SK-N-SH (cell line): ENCODE measurements around the gene EFHC1. TPM values are rescaled to one million over a fixed set of nuclear protein-coding genes. Genes with fewer than 3 reads are reported as not detected.

ENCODE experiments used
- CTCF ChIA-PET: fragments of 300-600, 350-600 bp; formaldehyde crosslinking; extraction: SDS; loops from one replicate; lab custom pipeline; 2021; lab: Yijun Ruan, JAX
- POLR2A ChIA-PET: fragments of 350-600 bp; sonication (Branson Sonifier 250); formaldehyde crosslinking; extraction: SDS; loops from one replicate; lab custom pipeline; 2020; ENCODE audit warnings: antibody characterized with exemption, inconsistent platforms; lab: Yijun Ruan, JAX
- DNase-seq: peaks from one replicate; pipeline ENCODE4 v3.0.0; 2012
- H2AFZ ChIP-seq: fragments of 200-600 bp; sonication (generic); 2 replicates; pipeline ENCODE4 v1.8.1; 2016; ENCODE audit warnings: antibody characterized with exemption, mild to moderate bottlenecking, low read depth
- H3F3A ChIP-seq: fragments of 200-600 bp; sonication (generic); replicated peaks from 2 replicates; pipeline ENCODE3; 2016; ENCODE audit warnings: antibody characterized with exemption, mild to moderate bottlenecking; ENCODE audit not compliant: insufficient read depth
- H3K27ac ChIP-seq, 2 experiments: fragments of 200-500 bp in 1 of 2; fragments of 200-600 bp in 1 of 2; sonication (Bioruptor generic) in 1 of 2; sonication (generic), shearing (Covaris generic) in 1 of 2; 2 replicates each; pipeline versions ENCODE4 v1.5.1 to v1.6.1; 2014 to 2016; ENCODE audit warnings: low read depth in 2 of 2, inconsistent platforms in 1 of 2, low read length in 1 of 2, mild to moderate bottlenecking in 1 of 2, mixed read lengths in 1 of 2
- H3K27me3 ChIP-seq: fragments of 200-600 bp; sonication (generic), shearing (Covaris generic); 2 replicates; pipeline ENCODE4 v1.6.1; 2016; ENCODE audit warnings: mixed run types; ENCODE audit not compliant: insufficient read depth
- H3K36me3 ChIP-seq, 2 experiments: fragments of 200-500 bp in 1 of 2; fragments of 200-600 bp in 1 of 2; sonication (Bioruptor generic) in 1 of 2; sonication (generic) in 1 of 2; replicated peaks in 1 of 2; 2 replicates each; pipeline versions ENCODE3 to v1.5.1; 2014 to 2016; ENCODE audit warnings: low read length in 1 of 2, mild to moderate bottlenecking in 1 of 2; ENCODE audit not compliant: insufficient read depth in 2 of 2, control insufficient read depth in 1 of 2
- H3K4me1 ChIP-seq, 2 experiments: fragments of 200-500 bp in 1 of 2; fragments of 200-600 bp in 1 of 2; sonication (Bioruptor generic) in 1 of 2; sonication (generic), shearing (Covaris generic) in 1 of 2; 2 replicates each; pipeline versions ENCODE4 v1.5.1 to v1.6.1; 2014 to 2016; ENCODE audit warnings: low read depth in 1 of 2, low read length in 1 of 2, mixed run types in 1 of 2; ENCODE audit not compliant: insufficient read depth in 2 of 2, control insufficient read depth in 1 of 2
- H3K4me2 ChIP-seq: fragments of 200-600 bp; sonication (generic), shearing (Covaris generic); 2 replicates; pipeline ENCODE4 v1.6.1; 2017; ENCODE audit warnings: mixed run types
- H3K4me3 ChIP-seq, 2 experiments: fragments of 200-500 bp in 1 of 2; fragments of 200-600 bp in 1 of 2; sonication (Bioruptor generic) in 1 of 2; sonication (generic), shearing (Covaris generic) in 1 of 2; 2 replicates each; pipeline versions ENCODE4 v1.5.1 to v1.8.1; 2014 to 2016; ENCODE audit warnings: low read depth in 2 of 2, inconsistent platforms in 1 of 2, low read length in 1 of 2, mild to moderate bottlenecking in 1 of 2, mixed read lengths in 1 of 2, moderate library complexity in 1 of 2
- H3K79me2 ChIP-seq: fragments of 200-600 bp; sonication (generic); 2 replicates; pipeline ENCODE4 v1.8.1; 2017; ENCODE audit warnings: mild to moderate bottlenecking; ENCODE audit not compliant: insufficient read depth
- H3K9ac ChIP-seq: fragments of 200-600 bp; sonication (generic); 2 replicates; pipeline ENCODE4 v1.6.1; 2017; ENCODE audit warnings: mixed run types
- H3K9me2 ChIP-seq: fragments of 200-600 bp; sonication (generic); 2 replicates; pipeline ENCODE4 v1.6.1; 2017; ENCODE audit warnings: mixed run types
- H3K9me3 ChIP-seq: fragments of 200-600 bp; sonication (generic); 2 replicates; pipeline ENCODE4 v1.6.1; 2017; ENCODE audit warnings: mixed run types, mild to moderate bottlenecking, moderate library complexity
- H4K20me1 ChIP-seq: fragments of 200-600 bp; sonication (generic); 2 replicates; pipeline ENCODE4 v1.6.1; 2017; ENCODE audit warnings: mild to moderate bottlenecking, mixed run types; ENCODE audit not compliant: insufficient read depth
- CHD2 ChIP-seq: fragments of 150-350 bp; IDR thresholded peaks from 2 replicates; pipeline ENCODE4 v1.6.1; 2018; ENCODE audit warnings: low read length; ENCODE audit not compliant: partially characterized antibody
- ELF1 ChIP-seq: IDR thresholded peaks from 2 replicates; pipeline ENCODE4 v1.4.0; 2012
- EP300 ChIP-seq, 2 experiments: IDR thresholded peaks; 2 replicates each; pipeline versions ENCODE4 v1.4.0 to v1.6.1; 2012; ENCODE audit warnings: borderline replicate concordance in 1 of 2, low read depth in 1 of 2, low read length in 1 of 2
- FOXM1 ChIP-seq: IDR thresholded peaks from 2 replicates; pipeline ENCODE4 v1.4.0; 2012; ENCODE audit warnings: low read depth, mild to moderate bottlenecking
- MEF2A ChIP-seq: IDR thresholded peaks from 2 replicates; pipeline ENCODE4 v1.4.0; 2012; ENCODE audit warnings: low read depth, borderline replicate concordance
- NRF1 ChIP-seq: IDR thresholded peaks from 2 replicates; pipeline ENCODE4 v1.6.1; 2012; ENCODE audit warnings: low read depth, mild to moderate bottlenecking, low read length
- POLR2AphosphoS5 ChIP-seq: IDR thresholded peaks from 2 replicates; pipeline ENCODE4 v1.6.1; 2012; ENCODE audit warnings: low read depth, low read length
- TAF1 ChIP-seq: IDR thresholded peaks from 2 replicates; pipeline ENCODE4 v1.6.1; 2012; ENCODE audit warnings: low read depth, mild to moderate bottlenecking, low read length, moderate library complexity, borderline replicate concordance
- TCF12 ChIP-seq: IDR thresholded peaks from 2 replicates; pipeline ENCODE4 v1.4.0; 2012
- TEAD4 ChIP-seq: IDR thresholded peaks from 2 replicates; pipeline ENCODE4 v1.4.0; 2012; ENCODE audit warnings: mild to moderate bottlenecking, borderline replicate concordance; ENCODE audit not compliant: insufficient read depth
- WGBS: methylation state at CpG from one replicate; pipeline ENCODE4 v1.1.6; 2017; ENCODE audit warnings: low lambda C conversion rate; 5-methylcytosine and 5-hydroxymethylcytosine counted together
- polyA plus RNA-seq, 3 experiments: library from polyadenylated mRNA; depleted of rRNA; stranded (reverse); fragments of >200 nt; gene quantifications; 2 replicates each; pipeline ENCODE4 v1.2.3, GENCODE V29; 2012
- TF ChIP-seq, protein P1 (sequence below): IDR thresholded peaks from 2 replicates; pipeline ENCODE4 v1.4.0; 2012; ENCODE audit warnings: low read depth, borderline replicate concordance
- TF ChIP-seq, protein P2 (sequence below): IDR thresholded peaks from 2 replicates; pipeline ENCODE4; 2012
- TF ChIP-seq, protein P3 (sequence below): fragments of 150-350 bp; IDR thresholded peaks from 2 replicates; pipeline ENCODE4 v1.6.1; 2017; ENCODE audit warnings: antibody characterized with exemption, low read length, low read depth, borderline replicate concordance
- TF ChIP-seq, protein P4 (sequence below): IDR thresholded peaks from 2 replicates; pipeline ENCODE4 v1.4.0; 2012; ENCODE audit warnings: low read depth, borderline replicate concordance
- TF ChIP-seq, protein P5 (sequence below): IDR thresholded peaks from 2 replicates; pipeline ENCODE4 v1.4.0; 2012; ENCODE audit warnings: low read depth
- TF ChIP-seq, protein P6 (sequence below): fragments of 150-350 bp; IDR thresholded peaks from 2 replicates; pipeline ENCODE4 v1.6.1; 2016; ENCODE audit warnings: mild to moderate bottlenecking, low read depth, low read length

The EFHC1 gene
- polyA plus RNA-seq, 1 of the 3 experiments (the other 2 are of a cell fraction), result 39.4 TPM

DNA sequence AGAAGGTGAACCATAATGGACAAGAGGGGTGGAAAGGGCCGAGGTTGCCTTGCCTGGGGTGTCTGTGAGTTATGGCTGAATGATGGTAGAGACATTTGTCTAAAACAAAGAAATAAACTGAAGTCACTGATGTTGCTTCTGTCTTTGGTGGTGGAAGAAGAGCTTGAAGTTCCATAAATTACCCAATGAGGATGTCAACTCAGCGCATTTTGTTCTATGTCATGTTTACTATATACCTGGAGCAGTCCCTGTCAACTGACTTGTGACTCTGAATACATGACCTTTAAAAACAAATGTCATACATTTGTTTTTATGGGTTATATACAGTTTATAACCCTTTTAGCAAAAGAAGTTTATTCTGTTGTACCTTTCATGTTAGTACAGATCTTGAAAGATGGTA, 2.0 kb downstream of the EFHC1 start:
- ChIA-PET POLR2A (no interaction called here), CTCF (interaction anchor here (1.8 to 2.8 kb wide), 2 partner anchors 168 to 184 kb away, joined by 5 to 12 read pairs; no protein-coding TSS in a partner anchor)
- Histone ChIP-seq H3K4me2 (peak overlapping the region; percentile 91), H3K27ac (peak overlapping the region in 1 of 2 experiments; percentile 97; a peak in 1 of 4 replicates), H3K9ac (no peak overlapping the region; the same call in 1 of the 2 replicates), H3F3A (peaks cover 52% of the 10 kb centered on the region), H3K79me2 (peaks cover 48% of the 10 kb centered on the region), H3K9me2 (no peaks in the 10 kb centered on the region), H3K9me3 (no peaks in the 10 kb centered on the region), H4K20me1 (no peaks in the 10 kb centered on the region), H3K4me3 (0 out of 4 replicates have a peak overlapping the region, but pooled peaks of 1 of the 2 experiments have one; percentile 88), H3K27me3 (no peaks in the 10 kb centered on the region), H3K4me1 (peaks cover 18 to 35% of the 10 kb centered on the region in 2 experiments), H3K36me3 (peaks cover 12 to 14% of the 10 kb centered on the region in 2 experiments), H2AFZ (no peak overlapping the region)
- DNase-seq, result no peak
- TF ChIP-seq TAF1, result no peak
- no peak for TF ChIP-seq NRF1
- no peak for TF ChIP-seq POLR2AphosphoS5
- TF ChIP-seq, protein P1, sequence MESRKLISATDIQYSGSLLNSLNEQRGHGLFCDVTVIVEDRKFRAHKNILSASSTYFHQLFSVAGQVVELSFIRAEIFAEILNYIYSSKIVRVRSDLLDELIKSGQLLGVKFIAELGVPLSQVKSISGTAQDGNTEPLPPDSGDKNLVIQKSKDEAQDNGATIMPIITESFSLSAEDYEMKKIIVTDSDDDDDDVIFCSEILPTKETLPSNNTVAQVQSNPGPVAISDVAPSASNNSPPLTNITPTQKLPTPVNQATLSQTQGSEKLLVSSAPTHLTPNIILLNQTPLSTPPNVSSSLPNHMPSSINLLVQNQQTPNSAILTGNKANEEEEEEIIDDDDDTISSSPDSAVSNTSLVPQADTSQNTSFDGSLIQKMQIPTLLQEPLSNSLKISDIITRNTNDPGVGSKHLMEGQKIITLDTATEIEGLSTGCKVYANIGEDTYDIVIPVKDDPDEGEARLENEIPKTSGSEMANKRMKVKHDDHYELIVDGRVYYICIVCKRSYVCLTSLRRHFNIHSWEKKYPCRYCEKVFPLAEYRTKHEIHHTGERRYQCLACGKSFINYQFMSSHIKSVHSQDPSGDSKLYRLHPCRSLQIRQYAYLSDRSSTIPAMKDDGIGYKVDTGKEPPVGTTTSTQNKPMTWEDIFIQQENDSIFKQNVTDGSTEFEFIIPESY, result no peak
- TF ChIP-seq ELF1, result no peak
- TF ChIP-seq, protein P2, sequence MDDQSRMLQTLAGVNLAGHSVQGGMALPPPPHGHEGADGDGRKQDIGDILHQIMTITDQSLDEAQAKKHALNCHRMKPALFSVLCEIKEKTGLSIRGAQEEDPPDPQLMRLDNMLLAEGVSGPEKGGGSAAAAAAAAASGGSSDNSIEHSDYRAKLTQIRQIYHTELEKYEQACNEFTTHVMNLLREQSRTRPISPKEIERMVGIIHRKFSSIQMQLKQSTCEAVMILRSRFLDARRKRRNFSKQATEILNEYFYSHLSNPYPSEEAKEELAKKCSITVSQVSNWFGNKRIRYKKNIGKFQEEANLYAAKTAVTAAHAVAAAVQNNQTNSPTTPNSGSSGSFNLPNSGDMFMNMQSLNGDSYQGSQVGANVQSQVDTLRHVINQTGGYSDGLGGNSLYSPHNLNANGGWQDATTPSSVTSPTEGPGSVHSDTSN, result no peak
- TF ChIP-seq TEAD4, result no peak
- TF ChIP-seq, protein P3, sequence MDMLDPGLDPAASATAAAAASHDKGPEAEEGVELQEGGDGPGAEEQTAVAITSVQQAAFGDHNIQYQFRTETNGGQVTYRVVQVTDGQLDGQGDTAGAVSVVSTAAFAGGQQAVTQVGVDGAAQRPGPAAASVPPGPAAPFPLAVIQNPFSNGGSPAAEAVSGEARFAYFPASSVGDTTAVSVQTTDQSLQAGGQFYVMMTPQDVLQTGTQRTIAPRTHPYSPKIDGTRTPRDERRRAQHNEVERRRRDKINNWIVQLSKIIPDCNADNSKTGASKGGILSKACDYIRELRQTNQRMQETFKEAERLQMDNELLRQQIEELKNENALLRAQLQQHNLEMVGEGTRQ, result no peak
- no peak for TF ChIP-seq TCF12
- TF ChIP-seq FOXM1, result no peak
- TF ChIP-seq, protein P4, sequence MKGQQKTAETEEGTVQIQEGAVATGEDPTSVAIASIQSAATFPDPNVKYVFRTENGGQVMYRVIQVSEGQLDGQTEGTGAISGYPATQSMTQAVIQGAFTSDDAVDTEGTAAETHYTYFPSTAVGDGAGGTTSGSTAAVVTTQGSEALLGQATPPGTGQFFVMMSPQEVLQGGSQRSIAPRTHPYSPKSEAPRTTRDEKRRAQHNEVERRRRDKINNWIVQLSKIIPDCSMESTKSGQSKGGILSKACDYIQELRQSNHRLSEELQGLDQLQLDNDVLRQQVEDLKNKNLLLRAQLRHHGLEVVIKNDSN, result no peak
- no peak for TF ChIP-seq MEF2A
- no peak for TF ChIP-seq CHD2
- TF ChIP-seq, protein P5, sequence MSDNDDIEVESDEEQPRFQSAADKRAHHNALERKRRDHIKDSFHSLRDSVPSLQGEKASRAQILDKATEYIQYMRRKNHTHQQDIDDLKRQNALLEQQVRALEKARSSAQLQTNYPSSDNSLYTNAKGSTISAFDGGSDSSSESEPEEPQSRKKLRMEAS, result no peak
- TF ChIP-seq, protein P6, sequence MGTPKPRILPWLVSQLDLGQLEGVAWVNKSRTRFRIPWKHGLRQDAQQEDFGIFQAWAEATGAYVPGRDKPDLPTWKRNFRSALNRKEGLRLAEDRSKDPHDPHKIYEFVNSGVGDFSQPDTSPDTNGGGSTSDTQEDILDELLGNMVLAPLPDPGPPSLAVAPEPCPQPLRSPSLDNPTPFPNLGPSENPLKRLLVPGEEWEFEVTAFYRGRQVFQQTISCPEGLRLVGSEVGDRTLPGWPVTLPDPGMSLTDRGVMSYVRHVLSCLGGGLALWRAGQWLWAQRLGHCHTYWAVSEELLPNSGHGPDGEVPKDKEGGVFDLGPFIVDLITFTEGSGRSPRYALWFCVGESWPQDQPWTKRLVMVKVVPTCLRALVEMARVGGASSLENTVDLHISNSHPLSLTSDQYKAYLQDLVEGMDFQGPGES, result no peak
- TF ChIP-seq EP300 (IDR thresholded peaks at IDR 0.05; ENCODE audit: borderline replicate concordance in 1 of 2, low read depth in 1 of 2, low read length in 1 of 2), result no peak
- 82% methylated on average over 2 of the region's 2 CpGs for WGBS
